AG04450 (cell line): ENCODE results near the gene RABEP2. TPM values are rescaled to one million over a fixed set of nuclear protein-coding genes. Genes with fewer than 3 reads are reported as not detected.

Source experiments
- CTCF ChIA-PET: fragments of 300-600, 350-600 bp; formaldehyde crosslinking; extraction: SDS; loops from one replicate; lab custom pipeline; 2022; ENCODE audit warnings: antibody characterized with exemption, inconsistent platforms; lab: Charles Lee
- POLR2A ChIA-PET: fragments of 350-600 bp; formaldehyde crosslinking; extraction: SDS; loops from one replicate; lab custom pipeline; 2021; ENCODE audit warnings: antibody characterized with exemption, inconsistent platforms; lab: Yijun Ruan, JAX
- DNase-seq: peaks from one replicate; pipeline ENCODE4 v3.0.0-alpha.2; 2011; ENCODE audit warnings: low read depth, low spot score
- H3K27ac ChIP-seq: one replicate; pipeline ENCODE4 v1.5.1; 2012; ENCODE audit warnings: low read depth, low read length, control low read depth
- H3K27me3 ChIP-seq: one replicate; pipeline ENCODE4 v1.6.0; 2012; ENCODE audit warnings: low read length; ENCODE audit not compliant: control insufficient read depth, insufficient read depth
- H3K4me3 ChIP-seq: 2 replicates; pipeline ENCODE4 v1.5.1; 2011; ENCODE audit warnings: mild to moderate bottlenecking, low read depth, low read length, control low read depth
- H3K9me3 ChIP-seq: 2 replicates; pipeline ENCODE4 v1.5.1; 2012; ENCODE audit warnings: low read length; ENCODE audit not compliant: control insufficient read depth, insufficient read depth
- polyA plus RNA-seq: library from polyadenylated mRNA; depleted of rRNA; stranded (reverse); fragments of >200 nt; gene quantifications from 2 replicates; pipeline ENCODE4 v1.2.3, GENCODE V29; 2011
- TF ChIP-seq, protein P1 (sequence below): IDR thresholded peaks from 2 replicates; pipeline ENCODE4 v1.5.1; 2011; ENCODE audit warnings: low read depth, low read length, control low read depth, inconsistent platforms

RABEP2 gene
- polyA plus RNA-seq, 1 experiment: 9.0 TPM

DNA sequence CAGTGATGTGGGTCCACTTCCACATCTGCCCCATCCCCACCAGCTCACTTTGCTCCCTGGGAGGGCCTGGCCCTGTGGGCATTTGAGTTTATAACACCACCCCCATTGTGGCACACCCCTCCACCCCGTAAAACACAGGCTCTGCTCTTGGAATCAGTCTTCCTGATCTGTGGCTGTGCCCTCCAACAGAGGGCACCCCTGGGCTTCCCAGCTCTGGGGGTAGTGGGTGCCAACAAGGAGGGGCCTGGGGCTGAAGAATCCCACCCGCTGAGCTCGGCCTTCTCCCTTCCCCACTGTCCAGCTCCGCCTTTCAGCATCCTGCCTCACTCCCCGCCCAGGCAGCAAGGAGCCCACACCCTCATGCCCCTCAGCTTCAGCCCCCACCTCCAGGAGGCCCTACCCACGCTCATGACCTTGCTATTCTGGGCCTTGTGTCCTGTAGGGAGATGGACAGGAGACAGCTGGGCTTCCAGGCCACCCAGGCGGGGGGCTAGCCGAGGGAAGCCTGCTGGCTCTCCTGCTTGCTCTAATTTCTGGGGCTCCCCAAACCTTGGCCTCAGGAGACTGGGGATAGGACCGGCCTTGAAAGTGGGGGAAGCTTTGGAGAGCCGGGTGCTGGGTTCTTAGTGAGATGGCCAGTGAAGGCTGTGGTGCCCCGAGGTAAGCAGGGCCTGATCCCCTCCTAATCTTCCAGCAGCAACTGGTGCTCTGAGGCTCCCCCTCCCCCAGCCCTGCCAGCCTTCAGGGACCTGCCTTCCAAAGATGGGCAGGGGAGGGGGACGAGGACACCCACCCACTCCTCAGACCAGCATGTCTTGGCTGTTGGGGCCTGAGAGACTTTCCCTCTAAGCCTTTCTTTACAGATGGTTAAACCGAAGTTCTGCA lies 49.7 kb downstream of the RABEP2 start:
- no peak for DNase-seq
- no peak overlapping the region for H3K27ac ChIP-seq

DNA sequence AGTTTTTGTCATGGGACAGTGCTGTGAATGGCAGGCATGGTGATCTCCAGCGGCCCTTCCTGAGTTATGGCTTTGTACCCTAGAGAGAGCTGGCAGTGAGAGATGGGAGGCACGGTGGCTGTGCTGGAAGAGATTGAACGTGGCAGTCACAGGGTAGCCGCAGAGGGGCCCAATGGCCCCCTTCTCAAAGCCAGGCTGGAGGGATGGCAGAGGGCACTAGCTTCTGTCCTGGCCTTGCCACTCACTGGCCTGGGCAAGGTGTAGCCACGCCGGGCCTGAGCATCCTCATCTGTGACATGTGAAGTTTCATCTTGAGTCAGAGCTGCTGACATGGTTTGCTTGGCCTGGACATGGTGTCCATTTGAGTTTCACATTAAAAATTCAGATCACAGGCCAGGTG lies 50.6 kb downstream of the RABEP2 start:
- POLR2A ChIA-PET: interaction anchor here (0.8 to 2.0 kb wide), 2 partner anchors 11 to 28 kb away, joined by 3 to 5 read pairs; partner anchors contain the start of genes SH2B1 and TUFM
- Histone ChIP-seq H3K27ac (no peak overlapping the region), H3K4me3 (no peak overlapping the region), H3K9me3 (no peaks in the 10 kb centered on the region; the same call in 1 of the 2 replicates), H3K27me3 (no peaks in the 10 kb centered on the region)
- DNase-seq: no peak
- CTCF ChIA-PET: interaction anchor here (0.6 to 4.0 kb wide), 3 partner anchors 18 to 70 kb away, joined by 3 to 19 read pairs (median 3); no protein-coding TSS in a partner anchor
- TF ChIP-seq, protein P1, sequence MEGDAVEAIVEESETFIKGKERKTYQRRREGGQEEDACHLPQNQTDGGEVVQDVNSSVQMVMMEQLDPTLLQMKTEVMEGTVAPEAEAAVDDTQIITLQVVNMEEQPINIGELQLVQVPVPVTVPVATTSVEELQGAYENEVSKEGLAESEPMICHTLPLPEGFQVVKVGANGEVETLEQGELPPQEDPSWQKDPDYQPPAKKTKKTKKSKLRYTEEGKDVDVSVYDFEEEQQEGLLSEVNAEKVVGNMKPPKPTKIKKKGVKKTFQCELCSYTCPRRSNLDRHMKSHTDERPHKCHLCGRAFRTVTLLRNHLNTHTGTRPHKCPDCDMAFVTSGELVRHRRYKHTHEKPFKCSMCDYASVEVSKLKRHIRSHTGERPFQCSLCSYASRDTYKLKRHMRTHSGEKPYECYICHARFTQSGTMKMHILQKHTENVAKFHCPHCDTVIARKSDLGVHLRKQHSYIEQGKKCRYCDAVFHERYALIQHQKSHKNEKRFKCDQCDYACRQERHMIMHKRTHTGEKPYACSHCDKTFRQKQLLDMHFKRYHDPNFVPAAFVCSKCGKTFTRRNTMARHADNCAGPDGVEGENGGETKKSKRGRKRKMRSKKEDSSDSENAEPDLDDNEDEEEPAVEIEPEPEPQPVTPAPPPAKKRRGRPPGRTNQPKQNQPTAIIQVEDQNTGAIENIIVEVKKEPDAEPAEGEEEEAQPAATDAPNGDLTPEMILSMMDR: no peak

More for the DNA sequence above, 49.7 kb downstream of the RABEP2 start:
- Histone ChIP-seq H3K27me3 (no peaks in the 10 kb centered on the region), H3K4me3 (no peak overlapping the region), H3K9me3 (no peaks in the 10 kb centered on the region; the same call in 1 of the 2 replicates)
- POLR2A ChIA-PET: interaction anchor here (0.6 to 2.0 kb wide), 4 partner anchors 12 to 266 kb away, joined by 3 to 6 read pairs (median 4); partner anchors contain the start of genes SH2B1 and SULT1A1
- TF ChIP-seq, protein P1: no peak
- CTCF ChIA-PET: interaction anchor here (0.7 to 4.0 kb wide), 2 partner anchors 8 to 69 kb away, joined by 7 to 19 read pairs; no protein-coding TSS in a partner anchor

DNA sequence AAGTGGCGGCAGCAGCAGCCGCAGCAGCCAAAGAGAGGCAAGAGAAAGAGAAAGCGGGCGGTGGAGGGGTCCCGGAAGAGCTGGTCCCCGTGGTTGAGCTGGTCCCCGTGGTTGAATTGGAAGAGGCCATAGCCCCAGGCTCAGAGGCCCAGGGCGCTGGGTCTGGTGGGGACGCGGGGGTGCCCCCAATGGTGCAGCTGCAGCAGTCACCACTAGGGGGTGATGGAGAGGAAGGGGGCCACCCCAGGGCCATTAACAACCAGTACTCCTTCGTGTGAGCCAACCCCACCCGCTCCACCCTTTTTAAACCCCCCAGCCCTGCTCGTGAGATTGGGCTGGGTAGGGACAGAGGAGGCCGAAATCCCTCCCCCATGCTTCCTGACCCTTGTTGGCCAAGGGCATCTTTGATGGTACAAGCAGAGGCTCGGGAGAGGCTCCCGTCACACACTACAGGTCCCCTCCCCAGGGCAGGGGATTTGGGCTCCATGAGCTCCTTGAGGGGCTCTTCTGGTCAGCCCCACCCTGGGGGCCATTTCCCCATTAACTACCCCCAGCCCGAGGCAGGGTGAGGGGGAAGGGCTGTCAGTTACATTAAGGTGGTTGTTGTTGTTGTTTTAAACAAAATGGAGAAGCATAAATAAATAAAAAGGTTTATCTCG lies 51.4 kb downstream of the RABEP2 start:
- POLR2A ChIA-PET: interaction anchor here (0.8 to 1.3 kb wide), 2 partner anchors 10 to 27 kb away, joined by 3 to 4 read pairs; partner anchors contain the start of genes SH2B1 and TUFM
- no peak for DNase-seq
- CTCF ChIA-PET: interaction anchor here (0.6 to 4.0 kb wide), 3 partner anchors 17 to 71 kb away, joined by 3 to 19 read pairs (median 5); no protein-coding TSS in a partner anchor

DNA sequence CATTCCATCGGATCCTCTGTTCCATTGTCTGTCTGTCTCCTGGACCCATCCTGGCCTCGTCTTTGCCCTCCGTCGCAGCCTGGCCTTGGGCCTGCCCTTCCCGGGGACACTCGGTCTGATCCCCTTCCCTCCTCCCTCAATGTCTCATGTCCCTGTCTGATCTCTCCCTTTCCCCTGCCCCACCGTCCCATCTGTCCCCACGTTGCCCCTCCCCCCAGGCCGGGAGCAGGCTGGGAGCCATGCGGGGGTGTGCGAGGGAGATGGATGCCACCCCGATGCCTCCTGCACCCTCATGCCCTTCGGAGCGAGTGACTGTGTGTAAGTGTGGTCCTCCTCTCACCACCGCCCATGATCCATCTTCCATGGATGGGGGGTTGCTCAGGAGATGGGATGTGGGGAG lies 52.1 kb downstream of the RABEP2 start:
- DNase-seq: no peak
- TF ChIP-seq, protein P1: no peak
- Histone ChIP-seq H3K4me3 (no peak overlapping the region), H3K9me3 (no peaks in the 10 kb centered on the region; the same call in 1 of the 2 replicates), H3K27me3 (no peaks in the 10 kb centered on the region), H3K27ac (no peak overlapping the region)
- CTCF ChIA-PET: interaction anchor here (4.0 kb wide), 1 partner anchor 72 kb away, joined by 19 read pairs; no protein-coding TSS in a partner anchor
- POLR2A ChIA-PET: interaction anchor here (1.3 kb wide), 1 partner anchor 10 kb away, joined by 4 read pairs; the partner anchor contains the start of gene SH2B1

More for the DNA sequence above, 51.4 kb downstream of the RABEP2 start:
- H3K9me3 ChIP-seq: no peaks in the 10 kb centered on the region; the same call in 1 of the 2 replicates
- TF ChIP-seq, protein P1: peak; percentile 59
- H3K27ac ChIP-seq: no peak overlapping the region
- H3K27me3 ChIP-seq: no peaks in the 10 kb centered on the region
- no peak overlapping the region for H3K4me3 ChIP-seq
